EH (cell line): ENCODE measurements around the gene PLRG1.

Experiments
- DNase-seq: peaks from one replicate; pipeline ENCODE4 v3.0.0-alpha.2; 2015; ENCODE audit warnings: low read depth

Gene PLRG1

DNA sequence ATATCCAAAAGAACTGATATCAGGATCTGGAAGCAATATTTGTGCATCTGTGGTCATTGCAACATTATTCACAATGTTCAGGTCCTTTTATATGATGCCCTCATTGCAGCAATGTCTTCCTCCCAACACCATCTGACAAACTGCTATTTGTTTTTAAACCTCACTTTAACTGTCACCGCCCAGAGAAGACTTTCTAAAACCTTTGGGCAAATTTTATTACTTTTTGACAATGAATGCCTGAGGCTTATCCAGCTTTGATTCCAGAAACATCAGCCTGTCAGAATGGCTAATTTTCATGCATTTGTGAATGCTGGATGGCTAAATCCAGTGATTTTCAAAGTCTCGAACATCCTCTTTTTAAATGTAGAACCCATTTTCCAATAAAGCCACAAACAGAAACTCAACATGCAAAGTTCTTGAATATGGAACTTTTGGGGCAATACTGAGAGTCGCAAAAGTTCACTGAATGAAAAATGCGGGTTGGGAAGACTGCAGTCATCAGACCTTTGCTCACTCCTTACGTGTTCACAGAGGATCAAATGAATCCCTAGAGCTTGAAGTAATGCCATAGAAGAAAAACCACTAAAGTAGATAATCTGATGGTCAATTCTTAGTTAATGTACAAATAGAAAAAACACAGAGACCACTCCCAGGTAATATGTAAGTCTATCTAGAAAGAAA, 23.1 kb upstream of the PLRG1 start:
- no peak for DNase-seq

DNA sequence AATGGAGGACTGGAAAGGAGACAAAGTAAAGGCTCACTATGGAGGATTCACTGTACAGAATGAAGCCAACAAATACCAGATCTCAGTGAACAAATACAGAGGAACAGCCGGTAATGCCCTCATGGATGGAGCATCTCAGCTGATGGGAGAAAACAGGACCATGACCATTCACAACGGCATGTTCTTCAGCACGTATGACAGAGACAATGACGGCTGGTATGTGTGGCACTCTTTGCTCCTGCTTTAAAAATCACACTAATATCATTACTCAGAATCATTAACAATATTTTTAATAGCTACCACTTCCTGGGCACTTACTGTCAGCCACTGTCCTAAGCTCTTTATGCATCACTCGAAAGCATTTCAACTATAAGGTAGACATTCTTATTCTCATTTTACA, 19.4 kb upstream of the PLRG1 start:
- DNase-seq: no peak

DNA sequence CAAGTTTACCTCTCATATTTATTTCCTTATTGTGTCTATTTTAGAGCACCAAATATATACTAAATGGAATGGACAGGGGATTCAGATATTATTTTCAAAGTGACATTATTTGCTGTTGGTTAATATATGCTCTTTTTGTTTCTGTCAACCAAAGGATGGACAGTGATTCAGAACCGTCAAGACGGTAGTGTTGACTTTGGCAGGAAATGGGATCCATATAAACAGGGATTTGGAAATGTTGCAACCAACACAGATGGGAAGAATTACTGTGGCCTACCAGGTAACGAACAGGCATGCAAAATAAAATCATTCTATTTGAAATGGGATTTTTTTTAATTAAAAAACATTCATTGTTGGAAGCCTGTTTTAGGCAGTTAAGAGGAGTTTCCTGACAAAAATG, 18.8 kb upstream of the PLRG1 start:
- no peak for DNase-seq

DNA sequence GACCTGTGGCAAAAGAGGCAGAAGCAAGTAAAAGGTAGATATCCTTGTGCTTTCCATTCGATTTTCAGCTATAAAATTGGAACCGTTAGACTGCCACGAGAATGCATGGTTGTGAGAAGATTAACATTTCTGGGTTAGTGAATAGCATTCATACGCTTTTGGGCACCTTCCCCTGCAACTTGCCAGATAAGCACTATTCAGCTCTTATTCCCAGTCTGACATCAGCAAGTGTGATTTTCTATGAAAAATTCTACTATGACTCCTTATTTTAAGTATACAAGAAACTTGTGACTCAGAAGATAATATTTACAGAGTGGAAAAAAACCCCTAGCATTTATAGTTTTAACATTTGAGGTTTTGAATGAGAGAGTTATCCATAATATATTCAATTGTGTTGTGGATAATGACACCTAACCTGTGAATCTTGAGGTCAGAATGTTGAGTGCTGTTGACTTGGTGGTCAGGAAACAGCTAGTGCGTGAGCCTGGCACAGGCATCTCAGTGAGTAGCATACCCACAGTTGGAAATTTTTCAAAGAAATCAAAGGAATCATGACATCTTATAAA, 16.5 kb upstream of the PLRG1 start:
- no peak for DNase-seq

DNA sequence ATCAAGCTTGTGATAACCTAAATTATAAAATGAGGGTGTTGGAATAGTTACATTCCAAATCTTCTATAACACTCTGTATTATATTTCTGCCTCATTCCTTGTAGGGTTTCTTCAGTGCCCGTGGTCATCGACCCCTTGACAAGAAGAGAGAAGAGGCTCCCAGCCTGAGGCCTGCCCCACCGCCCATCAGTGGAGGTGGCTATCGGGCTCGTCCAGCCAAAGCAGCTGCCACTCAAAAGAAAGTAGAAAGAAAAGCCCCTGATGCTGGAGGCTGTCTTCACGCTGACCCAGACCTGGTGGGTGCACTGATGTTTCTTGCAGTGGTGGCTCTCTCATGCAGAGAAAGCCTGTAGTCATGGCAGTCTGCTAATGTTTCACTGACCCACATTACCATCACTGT, 15.5 kb upstream of the PLRG1 start:
- no peak for DNase-seq

DNA sequence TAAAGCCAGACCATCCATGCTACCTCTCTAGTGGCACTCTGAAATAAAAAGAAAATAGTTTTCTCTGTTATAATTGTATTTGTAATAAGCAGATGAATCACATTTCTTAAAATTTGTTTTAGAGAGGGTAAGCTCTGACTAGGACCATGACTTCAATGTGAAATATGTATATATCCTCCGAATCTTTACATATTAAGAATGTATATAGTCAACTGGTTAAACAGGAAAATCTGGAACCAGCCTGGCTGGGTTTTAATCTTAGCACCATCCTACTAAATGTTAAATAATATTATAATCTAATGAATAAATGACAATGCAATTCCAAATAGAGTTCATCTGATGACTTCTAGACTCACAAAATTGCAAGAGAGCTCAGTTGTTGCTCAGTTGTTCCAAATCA, 14.1 kb upstream of the PLRG1 start:
- DNase-seq: no peak

DNA sequence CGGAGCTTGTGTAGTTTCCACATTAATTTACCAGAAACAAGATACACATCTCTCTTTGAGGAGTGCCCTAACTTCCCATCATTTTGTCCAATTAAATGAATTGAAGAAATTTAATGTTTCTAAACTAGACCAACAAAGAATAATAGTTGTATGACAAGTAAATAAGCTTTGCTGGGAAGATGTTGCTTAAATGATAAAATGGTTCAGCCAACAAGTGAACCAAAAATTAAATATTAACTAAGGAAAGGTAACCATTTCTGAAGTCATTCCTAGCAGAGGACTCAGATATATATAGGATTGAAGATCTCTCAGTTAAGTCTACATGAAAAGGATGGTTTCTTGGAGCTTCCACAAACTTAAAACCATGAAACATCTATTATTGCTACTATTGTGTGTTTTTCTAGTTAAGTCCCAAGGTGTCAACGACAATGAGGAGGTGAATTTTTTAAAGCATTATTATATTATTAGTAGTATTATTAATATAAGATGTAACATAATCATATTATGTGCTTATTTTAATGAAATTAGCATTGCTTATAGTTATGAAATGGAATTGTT, 12.6 kb upstream of the PLRG1 start, which contains the start of gene FGB:
FGB (plus strand) TSS at position 315 of the 558 bp plus-strand sequence; CDS start at position 323, 8 bp downstream.
- DNase-seq: no peak

DNA sequence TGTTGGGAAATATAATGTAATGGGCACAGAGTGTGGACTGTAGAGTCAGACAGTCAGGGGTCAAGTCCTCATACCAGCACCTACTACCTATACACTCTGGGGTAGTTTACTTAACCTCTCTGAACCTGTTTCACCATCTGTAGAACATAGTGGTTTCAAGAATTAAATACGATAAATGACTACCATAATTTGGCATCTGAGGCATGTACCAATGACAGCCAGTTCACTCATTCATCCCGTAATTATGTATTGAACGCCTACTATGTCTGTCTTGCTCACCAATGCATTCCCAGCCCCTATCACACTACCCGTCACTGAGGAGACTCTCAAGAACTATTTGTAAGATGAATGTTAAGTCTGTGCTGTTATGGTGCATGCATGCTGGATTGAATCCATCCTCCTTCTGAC, 10.6 kb upstream of the PLRG1 start:
- peak; percentile 65 for DNase-seq

DNA sequence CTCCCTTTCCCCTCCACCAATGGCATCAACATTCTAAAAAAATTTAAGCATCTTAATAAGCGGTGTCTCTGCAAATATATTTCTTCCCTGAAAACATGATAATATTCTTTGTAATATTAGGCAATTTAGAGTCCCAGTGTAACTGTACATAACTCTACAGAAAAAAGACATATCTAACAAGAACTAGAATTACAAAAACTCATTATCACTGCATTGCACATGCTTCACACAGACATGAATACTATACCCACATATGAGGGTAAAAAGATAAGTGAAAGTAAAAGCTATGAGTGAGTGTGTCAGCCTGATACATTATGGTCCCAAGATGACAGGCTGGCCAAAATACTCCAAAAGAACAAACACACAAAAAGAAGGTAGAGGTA, 10.2 kb upstream of the PLRG1 start:
- no peak for DNase-seq

DNA sequence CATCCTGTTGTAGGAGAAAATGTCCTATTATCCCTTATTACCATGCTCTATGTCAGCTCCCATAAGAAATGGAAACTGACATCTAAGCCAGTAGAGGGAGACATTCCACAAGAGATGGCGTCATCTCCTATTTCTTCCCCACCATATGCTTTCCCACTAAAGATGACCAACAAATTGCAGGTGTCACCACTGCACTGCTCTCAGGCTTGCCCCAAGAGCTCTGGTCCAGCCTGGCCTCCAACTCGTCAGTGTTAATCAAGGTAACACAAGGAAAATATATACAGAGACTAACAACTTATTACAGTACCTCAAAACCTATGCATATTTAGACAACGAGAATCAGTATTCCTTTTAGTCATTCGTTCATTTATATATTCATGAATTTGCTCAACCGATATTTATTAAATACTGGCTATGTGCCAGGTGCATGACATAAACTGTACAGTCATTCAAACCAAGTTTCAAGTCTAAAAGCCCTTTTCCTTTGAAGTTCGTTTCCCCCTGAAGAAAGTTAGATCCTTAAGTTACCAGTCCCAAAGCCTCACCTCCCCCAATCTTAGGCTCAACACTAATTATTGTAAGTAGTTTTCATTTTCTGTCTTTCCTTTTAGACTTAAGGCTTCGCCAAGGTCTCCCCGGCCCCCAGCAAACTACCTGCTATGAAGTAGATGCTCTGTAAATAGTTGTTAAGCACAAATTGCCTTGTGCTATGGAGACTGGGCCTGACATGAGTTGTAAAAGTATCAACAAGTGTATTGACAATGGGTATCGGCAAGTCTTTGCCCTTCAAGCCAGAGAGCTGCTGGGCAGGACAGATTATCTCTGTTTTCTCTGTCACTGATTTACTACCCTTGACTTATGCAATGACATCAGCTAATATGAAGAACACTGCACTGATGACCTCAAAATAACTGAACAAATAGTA, 9.6 kb upstream of the PLRG1 start:
- peak; percentile 58 for DNase-seq

DNA sequence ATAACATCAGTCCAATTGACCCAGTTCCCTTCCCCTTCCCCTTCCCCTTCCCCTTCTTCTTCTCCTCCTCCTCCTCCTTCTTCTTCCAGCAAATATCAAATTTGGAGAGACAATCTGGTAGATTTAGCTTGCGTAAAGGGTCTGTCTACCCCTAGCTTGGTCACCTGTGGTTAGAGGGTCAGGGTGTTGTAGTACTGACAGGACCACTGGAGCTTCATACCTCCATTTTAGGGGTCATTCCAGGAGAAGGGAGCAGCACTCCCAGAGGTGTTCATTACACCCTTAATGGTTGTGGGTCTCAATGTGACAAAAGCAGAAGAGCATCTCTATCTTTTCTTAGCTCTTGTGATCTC, 8.9 kb upstream of the PLRG1 start:
- no peak for DNase-seq

DNA sequence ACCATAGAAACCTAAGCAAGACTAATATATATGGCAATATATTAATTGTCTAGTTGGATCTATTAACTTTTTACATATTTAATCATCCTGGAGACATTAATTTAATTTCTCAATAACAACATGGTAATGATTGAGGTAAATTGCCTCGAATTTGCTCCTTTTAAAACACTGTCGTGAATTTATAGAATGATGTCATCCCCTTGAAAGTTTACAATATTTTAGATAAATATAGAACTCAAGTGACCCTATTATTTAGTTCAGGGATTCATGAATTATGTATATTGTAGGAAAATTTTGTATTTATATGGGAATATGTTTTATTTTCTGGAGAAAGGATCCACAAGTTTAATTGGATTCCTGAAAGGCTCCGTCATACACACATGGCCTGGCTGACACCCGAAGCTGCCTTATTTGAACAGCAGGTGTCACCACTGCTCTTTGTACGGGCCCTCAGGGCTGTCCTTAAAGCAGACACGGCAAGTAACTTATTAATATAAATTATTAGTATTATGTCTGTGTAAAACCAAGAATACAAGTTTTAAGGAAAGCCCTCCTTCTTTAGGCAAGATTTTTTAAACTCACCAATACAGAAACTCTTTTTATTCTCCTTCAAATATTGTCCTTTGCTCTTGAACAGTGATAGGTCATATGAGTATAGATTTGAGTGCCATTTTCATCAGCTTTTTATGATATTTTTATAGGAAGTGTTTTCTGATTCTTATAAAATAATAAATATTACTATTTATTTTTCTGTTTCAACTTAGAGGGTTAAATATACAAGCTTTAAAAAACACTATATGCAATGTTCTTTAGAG, 1.9 kb upstream of the PLRG1 start:
- DNase-seq: peak; percentile 83

DNA sequence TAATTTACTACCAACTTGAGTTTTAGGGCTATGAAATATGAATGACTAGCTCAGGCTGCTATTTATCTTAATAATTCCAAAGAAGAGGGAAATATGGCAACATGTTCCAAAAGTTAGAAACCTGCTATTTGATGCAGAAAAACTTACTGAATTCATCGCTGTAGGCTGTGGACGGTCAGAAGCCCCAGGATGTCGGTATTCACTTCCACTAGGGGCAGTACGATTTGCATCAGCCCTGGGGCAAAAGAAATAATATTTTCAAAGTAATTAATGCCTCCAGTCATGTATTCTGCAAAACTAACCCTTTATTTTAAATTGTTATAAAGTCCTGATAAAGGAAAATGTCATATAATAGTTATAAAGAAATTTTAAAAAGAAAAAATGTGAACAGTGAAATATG, 4.5 kb downstream of the PLRG1 start:
- no peak for DNase-seq

DNA sequence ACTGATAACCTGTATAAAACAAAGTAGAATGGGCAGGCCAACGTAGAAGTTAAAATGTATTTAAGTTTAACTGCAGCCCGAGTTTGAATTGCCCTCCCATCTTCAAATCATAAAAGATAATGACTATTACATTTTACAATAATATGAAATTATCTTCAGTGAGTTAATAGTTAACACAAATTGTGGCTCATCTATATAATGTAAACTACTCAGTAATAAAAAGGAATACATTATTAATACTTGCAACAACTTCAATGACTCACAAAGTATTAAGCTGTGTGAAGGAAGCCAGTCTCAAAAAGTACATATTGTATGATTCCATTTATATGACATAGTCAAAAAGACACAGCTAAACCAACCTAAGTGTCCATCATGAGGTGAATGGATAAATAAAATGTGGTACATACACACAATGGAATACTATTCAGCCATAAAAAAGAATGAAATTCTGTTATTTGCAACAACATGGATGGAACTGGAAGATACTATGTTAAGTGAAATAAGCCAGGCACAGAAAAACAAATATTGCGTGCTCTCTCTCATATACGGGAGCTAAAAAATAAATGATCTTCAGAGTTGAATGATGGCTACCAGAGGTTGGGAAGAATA, 7.8 kb downstream of the PLRG1 start:
- DNase-seq: no peak

DNA sequence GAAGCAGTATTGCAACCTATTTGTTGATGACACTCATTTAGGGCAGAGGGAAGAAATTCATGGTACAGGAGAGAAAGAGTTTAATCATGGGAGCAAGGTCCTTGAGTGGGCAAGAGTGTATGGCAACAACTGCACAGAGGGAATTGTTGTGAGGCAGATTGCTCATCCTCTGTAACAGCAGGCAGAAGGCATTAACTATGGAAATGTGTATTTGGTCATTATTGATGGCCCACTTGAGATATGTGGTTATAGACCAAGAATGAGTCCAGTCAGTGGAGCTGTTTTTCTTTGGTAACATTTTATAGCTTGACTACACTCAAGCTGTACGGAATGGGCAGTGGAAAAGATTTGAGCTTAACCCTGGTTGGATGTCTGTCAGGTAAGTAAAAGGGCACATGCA, 15.9 kb downstream of the PLRG1 start:
- DNase-seq: no peak

DNA sequence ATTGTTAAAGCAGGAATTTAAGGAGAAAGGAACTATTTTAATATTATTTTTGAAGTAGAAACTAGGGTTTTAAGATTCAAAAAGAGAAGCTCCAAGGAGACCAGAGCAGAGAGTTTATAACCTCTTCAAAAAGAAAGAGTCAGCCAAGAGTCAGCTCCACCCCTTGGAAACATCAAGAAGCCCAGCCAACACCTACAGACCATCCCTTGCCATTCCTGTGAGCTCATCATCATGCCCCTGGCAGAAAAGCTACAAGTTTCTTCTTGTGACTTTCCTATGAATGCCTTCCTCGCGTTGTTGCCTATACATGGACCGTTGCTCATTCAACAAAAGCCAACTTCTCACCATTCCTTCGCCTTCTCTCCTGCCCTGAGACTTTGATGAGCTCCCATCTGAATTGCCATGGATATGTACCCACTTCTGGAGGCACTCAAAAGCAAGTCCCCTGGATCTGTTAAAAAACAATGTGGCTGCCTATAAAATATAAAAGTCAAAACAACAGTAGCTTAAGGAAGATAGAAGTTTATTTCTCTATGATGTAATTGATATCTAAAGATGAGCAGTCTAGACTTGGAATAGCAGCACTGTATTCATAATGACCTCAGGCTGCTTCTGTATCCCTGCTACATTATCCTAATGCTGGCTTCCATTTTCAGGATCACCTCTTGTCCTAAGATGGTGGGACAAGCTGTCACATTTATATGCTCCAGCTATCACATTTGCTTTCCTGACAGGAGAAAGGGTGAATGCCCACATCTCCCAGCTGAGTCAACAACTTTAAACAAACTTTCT, 20.3 kb downstream of the PLRG1 start:
- DNase-seq: no peak

DNA sequence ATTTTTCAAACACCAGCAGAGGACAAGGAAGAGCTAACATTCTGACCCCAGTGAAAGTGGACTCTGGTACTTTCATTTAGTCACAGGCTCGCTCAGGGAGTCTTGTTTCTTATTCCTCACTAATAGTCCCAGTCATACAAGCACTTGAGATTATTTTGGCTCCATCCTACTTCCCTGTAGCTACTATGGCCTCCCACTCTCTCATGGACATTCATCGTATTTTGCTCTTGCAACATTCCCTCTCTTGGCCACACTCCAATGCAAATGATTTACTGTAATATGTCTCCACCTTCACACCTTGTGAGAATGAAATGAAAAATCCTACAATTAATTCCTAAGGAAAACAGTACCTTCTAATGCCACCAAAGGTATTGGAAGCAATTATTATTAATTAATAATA, 21.3 kb downstream of the PLRG1 start:
- no peak for DNase-seq

DNA sequence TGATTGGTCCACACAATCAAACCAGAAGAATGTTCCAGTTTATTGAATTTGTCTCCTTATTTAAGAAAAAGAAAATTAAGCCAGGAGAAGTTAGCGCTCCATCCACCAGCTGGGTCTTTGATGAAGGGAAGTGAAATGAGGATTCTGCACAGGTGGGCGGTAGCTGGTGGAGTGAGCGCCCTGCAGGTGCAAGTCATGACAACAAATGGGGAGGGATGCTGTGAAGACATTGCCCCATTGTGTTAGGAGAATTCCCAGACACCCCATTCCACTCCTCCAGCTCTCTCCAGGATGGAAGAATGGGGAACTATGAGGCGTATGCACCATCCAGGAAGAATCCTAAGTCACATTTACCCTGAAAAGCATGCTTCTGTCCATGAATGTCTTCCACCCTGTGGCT, 22.9 kb downstream of the PLRG1 start:
- no peak for DNase-seq

DNA sequence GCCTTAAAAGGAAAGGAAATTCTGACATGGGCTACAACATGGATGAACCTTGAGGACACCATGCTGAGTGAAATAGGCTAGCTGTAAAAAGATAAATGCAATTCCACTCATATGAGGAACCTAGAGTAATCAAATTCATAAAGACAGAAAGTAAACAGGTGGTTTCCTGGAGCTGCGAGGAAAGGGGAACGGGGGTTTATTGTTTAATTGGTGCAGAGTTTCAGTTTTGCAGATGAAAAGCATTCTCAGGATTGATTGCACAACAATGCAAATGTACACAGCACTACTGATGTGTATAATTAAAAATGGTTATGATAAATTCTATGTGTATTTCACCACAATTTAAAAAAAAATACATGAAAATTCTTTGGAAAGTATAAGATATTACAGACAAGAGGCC, 24.0 kb downstream of the PLRG1 start:
- no peak for DNase-seq

DNA sequence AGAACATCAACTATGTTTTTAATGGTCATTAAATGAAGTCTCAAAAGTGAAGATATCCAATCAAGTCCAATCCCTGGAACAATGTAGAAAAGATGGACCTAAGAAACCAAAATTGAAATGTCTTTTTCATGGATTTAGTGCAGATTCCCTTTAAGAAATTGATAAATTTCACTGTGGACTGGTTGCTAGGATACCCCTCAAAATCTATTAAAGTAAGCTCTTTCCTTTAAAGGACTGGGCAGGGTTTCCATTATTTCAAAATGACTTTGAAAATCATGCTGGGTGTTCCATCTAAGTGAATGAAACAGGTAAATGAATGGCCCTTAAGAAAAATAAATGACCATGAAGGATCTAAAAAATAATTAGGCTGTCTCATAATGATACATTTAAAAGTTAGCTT, 28.6 kb downstream of the PLRG1 start:
- DNase-seq: no peak

DNA sequence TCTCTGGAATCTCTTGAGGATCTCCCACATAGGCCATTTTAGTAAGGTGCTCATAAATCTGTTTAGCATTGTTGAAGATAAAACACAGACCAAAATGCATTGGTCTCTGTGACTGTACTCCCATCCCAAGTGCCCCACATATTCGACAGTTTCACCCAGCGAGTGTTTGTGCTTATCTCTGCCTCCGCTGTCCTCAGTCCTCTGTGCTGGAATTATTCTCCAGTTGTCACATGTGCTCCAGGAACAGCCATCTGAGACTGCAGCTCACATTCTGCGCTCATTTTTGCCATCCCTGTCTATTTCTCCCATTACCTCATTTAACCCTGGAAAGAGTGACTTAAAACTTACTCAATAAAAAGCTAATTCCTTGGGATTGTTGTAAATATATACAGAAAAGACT, 31.0 kb downstream of the PLRG1 start:
- no peak for DNase-seq
